PC-9 (cell line): Measurements from ENCODE around the gene ACOT2.

Experiments used
- EZH2 ChIP-seq: fragments of 200-600 bp; sonication (generic); IDR thresholded peaks from 2 replicates; pipeline ENCODE4 v1.8.0; 2017; ENCODE audit warnings: antibody characterized with exemption, low read depth
- TF ChIP-seq, protein P1 (sequence below): fragments of 200-600 bp; sonication (generic); conservative IDR thresholded peaks from 2 replicates; pipeline ENCODE4 v1.6.1; 2017; ENCODE audit warnings: mixed run types, antibody characterized with exemption, mild to moderate bottlenecking, moderate library complexity

DNA sequence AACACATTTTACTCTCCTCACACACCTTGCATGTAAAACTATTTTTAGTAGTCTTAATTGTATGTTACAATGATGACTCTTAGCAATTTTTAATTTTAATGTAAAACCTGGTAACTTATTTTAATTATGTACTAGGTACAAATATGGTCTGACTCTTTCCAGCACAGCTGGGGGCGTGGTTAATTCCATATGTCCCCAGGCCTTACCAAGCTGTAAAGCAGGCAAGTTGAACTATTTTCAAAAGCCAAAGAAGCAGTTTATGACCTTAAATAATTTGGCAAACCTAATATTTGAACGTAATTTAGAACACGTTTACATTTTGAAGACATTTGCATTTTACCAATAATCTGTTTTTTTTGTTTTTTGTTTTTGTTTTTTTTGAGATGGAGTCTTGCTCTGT, 34.0 kb downstream of the ACOT2 start:
- TF ChIP-seq, protein P1, sequence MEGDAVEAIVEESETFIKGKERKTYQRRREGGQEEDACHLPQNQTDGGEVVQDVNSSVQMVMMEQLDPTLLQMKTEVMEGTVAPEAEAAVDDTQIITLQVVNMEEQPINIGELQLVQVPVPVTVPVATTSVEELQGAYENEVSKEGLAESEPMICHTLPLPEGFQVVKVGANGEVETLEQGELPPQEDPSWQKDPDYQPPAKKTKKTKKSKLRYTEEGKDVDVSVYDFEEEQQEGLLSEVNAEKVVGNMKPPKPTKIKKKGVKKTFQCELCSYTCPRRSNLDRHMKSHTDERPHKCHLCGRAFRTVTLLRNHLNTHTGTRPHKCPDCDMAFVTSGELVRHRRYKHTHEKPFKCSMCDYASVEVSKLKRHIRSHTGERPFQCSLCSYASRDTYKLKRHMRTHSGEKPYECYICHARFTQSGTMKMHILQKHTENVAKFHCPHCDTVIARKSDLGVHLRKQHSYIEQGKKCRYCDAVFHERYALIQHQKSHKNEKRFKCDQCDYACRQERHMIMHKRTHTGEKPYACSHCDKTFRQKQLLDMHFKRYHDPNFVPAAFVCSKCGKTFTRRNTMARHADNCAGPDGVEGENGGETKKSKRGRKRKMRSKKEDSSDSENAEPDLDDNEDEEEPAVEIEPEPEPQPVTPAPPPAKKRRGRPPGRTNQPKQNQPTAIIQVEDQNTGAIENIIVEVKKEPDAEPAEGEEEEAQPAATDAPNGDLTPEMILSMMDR: no peak
- no peak for TF ChIP-seq EZH2
